ENCODE measurements around the gene PDE6H.

PDE6H gene

GRCh38 chr12:14981049-14981448, 8.2 kb downstream of the PDE6H start:
- no peak overlapping the region for H3K4me3 ChIP-seq (ENCODE audit: low read depth, low read length)
- no peak for TF ChIP-seq CTCF (IDR thresholded peaks at IDR 0.05; ENCODE audit: borderline replicate concordance, insufficient read depth, low read depth, low read length)

GRCh38 chr12:14982562-14982961, 9.7 kb downstream of the PDE6H start:
- no peak for TF ChIP-seq CTCF (IDR thresholded peaks at IDR 0.05; ENCODE audit: borderline replicate concordance, insufficient read depth, low read depth, low read length)
- H3K4me3 ChIP-seq (ENCODE audit: low read depth, low read length): no peak overlapping the region

GRCh38 chr12:14982991-14983390, 10.1 kb downstream of the PDE6H start:
- H3K4me3 ChIP-seq (ENCODE audit: low read depth, low read length): no peak overlapping the region
- TF ChIP-seq CTCF (IDR thresholded peaks at IDR 0.05; ENCODE audit: borderline replicate concordance, insufficient read depth, low read depth, low read length): no peak

- no peak overlapping the region for H3K4me3 ChIP-seq (ENCODE audit: low read depth, low read length)
- no peak for TF ChIP-seq CTCF (IDR thresholded peaks at IDR 0.05; ENCODE audit: borderline replicate concordance, insufficient read depth, low read depth, low read length)
Observed at GRCh38 chr12:14984036-14984435, 11.2 kb downstream of the PDE6H start.

GRCh38 chr12:14984766-14985285, 12.0 kb downstream of the PDE6H start:
- TF ChIP-seq CTCF (IDR thresholded peaks at IDR 0.05; ENCODE audit: borderline replicate concordance, insufficient read depth, low read depth, low read length): no peak
- H3K4me3 ChIP-seq (ENCODE audit: low read depth, low read length): no peak overlapping the region

- no peak for TF ChIP-seq CTCF (IDR thresholded peaks at IDR 0.05; ENCODE audit: borderline replicate concordance, insufficient read depth, low read depth, low read length)
- no peak overlapping the region for H3K4me3 ChIP-seq (ENCODE audit: low read depth, low read length)
Observed at GRCh38 chr12:14986449-14986848, 13.6 kb downstream of the PDE6H start.

GRCh38 chr12:14988035-14988434, 15.2 kb downstream of the PDE6H start:
- H3K4me3 ChIP-seq (ENCODE audit: low read depth, low read length): no peak overlapping the region
- TF ChIP-seq CTCF (IDR thresholded peaks at IDR 0.05; ENCODE audit: borderline replicate concordance, insufficient read depth, low read depth, low read length): no peak
